ENCODE measurements around the gene GALNT14.

GALNT14 gene

DNA sequence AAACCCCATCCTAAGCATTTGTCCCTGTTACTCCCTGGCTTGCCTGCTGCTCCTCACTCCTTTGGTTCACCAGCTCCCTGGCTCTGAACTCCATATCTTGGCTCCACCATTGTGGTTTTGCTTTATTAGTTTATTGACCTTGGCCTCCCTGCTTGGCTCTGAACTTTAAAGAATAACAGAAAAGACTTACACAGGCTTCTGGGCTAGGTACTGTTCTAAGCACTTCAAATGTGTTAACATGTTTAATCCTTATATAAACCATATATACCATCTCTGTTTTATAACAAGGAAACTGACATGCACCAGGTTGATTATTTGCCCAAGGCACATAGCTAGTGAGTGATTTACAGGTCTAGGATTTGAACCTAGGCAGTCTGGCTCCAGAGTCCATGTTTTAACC lies 181.2 kb downstream of the GALNT14 start:
- TF ChIP-seq, protein P1, sequence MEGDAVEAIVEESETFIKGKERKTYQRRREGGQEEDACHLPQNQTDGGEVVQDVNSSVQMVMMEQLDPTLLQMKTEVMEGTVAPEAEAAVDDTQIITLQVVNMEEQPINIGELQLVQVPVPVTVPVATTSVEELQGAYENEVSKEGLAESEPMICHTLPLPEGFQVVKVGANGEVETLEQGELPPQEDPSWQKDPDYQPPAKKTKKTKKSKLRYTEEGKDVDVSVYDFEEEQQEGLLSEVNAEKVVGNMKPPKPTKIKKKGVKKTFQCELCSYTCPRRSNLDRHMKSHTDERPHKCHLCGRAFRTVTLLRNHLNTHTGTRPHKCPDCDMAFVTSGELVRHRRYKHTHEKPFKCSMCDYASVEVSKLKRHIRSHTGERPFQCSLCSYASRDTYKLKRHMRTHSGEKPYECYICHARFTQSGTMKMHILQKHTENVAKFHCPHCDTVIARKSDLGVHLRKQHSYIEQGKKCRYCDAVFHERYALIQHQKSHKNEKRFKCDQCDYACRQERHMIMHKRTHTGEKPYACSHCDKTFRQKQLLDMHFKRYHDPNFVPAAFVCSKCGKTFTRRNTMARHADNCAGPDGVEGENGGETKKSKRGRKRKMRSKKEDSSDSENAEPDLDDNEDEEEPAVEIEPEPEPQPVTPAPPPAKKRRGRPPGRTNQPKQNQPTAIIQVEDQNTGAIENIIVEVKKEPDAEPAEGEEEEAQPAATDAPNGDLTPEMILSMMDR (IDR thresholded peaks at IDR 0.05; ENCODE audit: borderline replicate concordance, insufficient read depth, low read depth, low read length): no peak
- no peak overlapping the region for H3K4me3 ChIP-seq (ENCODE audit: low read depth, low read length)

DNA sequence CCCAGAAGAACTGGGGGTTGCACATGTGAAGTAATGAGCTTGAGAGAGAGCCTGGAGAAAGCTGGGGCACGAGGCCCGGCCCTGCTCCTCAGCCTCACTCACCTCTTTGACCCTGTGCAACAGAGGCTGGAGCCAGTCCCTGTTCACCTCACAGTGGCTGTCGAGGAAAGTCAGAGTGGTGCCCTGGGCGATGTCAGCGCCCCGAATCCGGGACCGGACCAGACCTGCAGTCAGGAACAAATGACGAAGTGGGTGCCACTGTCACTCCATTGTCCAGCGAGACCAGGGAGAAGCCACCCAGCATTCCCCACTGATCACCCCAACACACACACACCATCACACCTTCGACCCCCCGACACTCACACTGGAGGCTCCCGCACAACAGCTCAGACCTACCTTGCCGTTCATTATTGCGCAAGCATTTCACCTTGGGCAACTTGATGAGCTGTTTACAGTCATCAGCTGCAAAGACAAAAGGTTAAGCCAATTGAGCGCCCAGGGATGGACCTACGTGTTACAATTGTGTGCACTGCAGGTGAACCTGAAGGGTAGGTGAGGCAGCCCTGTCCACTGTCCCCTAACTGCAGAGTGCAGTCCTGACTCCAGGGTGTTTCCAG lies 182.6 kb downstream of the GALNT14 start:
- TF ChIP-seq, protein P1 (IDR thresholded peaks at IDR 0.05; ENCODE audit: borderline replicate concordance, insufficient read depth, low read depth, low read length): no peak
- no peak overlapping the region for H3K4me3 ChIP-seq (ENCODE audit: low read depth, low read length)

DNA sequence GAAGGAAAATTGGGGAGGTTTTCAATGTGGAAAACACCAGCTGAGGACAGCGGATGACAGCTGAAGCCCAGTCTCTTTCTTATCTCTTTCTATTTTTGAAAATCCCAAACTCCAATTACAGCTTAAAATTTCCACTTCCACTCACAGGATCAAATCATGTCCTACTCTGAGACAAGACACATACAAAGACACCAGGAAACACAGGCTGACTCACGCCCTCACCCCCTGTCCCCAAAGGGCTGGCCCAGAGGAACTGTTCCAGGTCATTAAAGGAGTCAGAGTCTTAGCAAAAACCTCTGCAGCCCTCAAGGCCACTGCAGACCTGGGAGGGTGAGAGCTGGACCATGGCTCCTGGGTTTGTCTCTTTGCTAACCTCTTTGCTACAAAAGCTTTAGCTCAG lies 187.9 kb downstream of the GALNT14 start:
- TF ChIP-seq, protein P1 (IDR thresholded peaks at IDR 0.05; ENCODE audit: borderline replicate concordance, insufficient read depth, low read depth, low read length): no peak
- H3K4me3 ChIP-seq (ENCODE audit: low read depth, low read length): no peak overlapping the region

DNA sequence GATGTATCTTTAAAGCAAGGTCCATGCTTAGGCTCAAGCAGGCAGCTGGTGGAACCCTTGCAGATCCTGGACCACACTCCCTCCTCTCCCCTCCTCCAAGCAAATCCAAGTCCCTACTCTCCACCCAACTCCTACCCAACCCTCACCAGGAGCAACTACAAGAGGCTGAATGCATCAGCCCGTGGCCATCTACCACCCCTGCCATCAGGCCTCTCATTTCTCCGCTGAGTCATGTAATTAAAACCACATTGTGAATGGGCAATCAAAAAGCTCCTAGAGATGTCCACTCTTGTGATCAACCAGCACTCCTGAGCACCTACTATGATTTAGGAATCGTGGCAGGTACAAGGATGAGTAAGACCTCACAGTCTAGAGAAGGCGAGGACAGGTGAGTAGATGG lies 188.8 kb downstream of the GALNT14 start:
- TF ChIP-seq, protein P1 (IDR thresholded peaks at IDR 0.05; ENCODE audit: borderline replicate concordance, insufficient read depth, low read depth, low read length): no peak
- H3K4me3 ChIP-seq (ENCODE audit: low read depth, low read length): no peak overlapping the region

DNA sequence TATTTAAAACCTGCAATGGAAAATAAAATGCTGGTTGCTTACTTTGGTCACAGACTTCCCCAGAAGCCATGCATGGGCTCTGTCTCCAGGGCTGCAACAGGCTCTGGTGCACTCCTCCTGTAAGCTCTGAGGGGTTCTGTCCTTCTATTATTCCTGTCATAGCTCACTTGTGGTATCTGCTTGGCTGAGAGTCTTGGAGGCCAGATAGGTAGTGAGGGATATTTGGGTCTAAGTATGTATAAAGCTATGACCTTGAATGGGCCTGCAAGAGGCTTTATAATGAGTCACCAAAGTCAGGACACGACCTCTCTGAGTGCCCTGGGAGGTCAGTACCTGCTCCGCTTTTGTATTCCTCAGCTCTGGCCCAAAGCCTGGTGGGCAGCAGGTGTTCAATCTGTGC lies 189.4 kb downstream of the GALNT14 start:
- TF ChIP-seq, protein P1 (IDR thresholded peaks at IDR 0.05; ENCODE audit: borderline replicate concordance, insufficient read depth, low read depth, low read length): no peak
- H3K4me3 ChIP-seq (ENCODE audit: low read depth, low read length): no peak overlapping the region

DNA sequence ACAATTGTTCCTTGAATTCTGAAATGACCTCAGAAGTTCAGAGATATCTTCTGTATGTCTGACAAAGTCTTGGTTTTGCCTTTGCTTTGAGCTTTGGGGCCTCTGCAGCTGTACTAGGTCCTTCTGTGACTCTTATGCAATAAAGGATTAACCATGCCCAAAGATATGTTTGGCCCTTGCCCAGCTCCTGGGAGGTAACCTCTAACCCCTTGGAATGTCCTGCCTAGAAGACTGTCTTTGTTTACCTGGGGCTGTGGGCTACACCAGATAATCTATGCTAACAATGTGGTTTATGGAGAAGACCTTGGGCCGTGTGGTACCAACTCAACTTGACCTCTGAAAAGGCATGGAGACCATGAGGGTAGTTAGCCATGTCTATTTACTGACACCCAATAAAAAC lies 190.1 kb downstream of the GALNT14 start:
- no peak overlapping the region for H3K4me3 ChIP-seq (ENCODE audit: low read depth, low read length)
- TF ChIP-seq, protein P1 (IDR thresholded peaks at IDR 0.05; ENCODE audit: borderline replicate concordance, insufficient read depth, low read depth, low read length): no peak

DNA sequence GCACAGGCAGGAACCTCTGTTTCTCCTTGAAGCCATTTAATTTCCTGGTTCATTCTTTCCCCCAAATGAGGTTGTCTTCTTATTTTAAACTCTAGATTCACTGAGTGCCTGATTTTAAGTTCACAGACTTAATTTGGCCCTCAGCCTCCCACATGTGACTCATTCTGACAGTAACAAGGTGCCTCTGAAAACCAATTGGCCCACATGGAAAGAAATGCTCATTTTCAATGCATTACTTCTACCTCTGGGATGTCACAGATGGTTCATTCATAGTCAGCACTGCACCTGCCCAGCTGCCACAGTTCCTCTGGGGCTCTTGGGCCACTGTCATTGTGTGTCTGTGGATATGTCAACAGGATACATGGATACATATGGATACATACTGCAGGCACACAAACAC lies 190.6 kb downstream of the GALNT14 start:
- TF ChIP-seq, protein P1 (IDR thresholded peaks at IDR 0.05; ENCODE audit: borderline replicate concordance, insufficient read depth, low read depth, low read length): no peak
- H3K4me3 ChIP-seq (ENCODE audit: low read depth, low read length): no peak overlapping the region

Data from GM12875 (cell line).